ENCODE data around the gene DDX52. TPM values are rescaled to one million over a fixed set of nuclear protein-coding genes. Genes with fewer than 3 reads are reported as not detected.

The DDX52 gene
- total and polyA plus RNA-seq, 2 of the 8 experiments (the other 6 are each of a cell fraction or from before 2014, with no cell fraction given): 10.0 to 45.9 TPM

DNA sequence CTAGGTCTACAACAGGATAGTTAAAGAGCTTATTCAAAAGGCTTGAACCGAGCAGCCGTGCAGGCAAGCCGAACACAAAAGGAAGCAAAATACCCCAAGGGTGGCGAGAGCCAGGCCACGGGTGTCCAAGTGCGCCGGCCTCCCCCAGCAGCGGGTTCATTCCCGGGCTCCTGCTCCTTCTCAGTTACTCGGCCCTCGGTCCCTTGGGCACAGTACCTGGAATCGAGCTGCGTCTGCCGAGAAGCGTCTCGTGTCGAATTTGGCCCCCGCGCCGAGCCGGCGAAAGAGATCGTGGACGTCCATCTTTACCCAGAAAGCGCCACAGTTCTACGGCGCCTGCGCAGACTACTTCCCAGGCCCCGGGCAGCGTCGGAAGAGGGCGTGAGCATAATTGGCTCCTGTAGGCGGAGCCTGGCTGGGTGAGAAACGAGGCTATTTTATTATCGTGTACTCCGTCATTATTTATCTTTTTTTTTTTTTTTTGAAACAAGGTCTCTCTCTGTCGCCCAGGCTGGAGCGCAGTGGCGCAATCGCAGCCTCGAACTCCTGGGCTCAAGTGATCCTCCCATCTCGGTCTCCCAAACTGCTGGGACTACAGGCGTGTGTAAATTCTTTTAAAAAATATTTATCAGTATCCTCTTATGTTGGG lies at the start of gene DDX52 (continued):
- TF ChIP-seq EZH2 (IDR thresholded peaks at IDR 0.05; ENCODE audit: low read depth, low read length, severe bottlenecking) (no peak), CTBP2 (IDR thresholded peaks at IDR 0.05; ENCODE audit: borderline replicate concordance, insufficient read depth, insufficient read length, low read length) (no peak), POLR2AphosphoS5 (IDR thresholded peaks at IDR 0.05; ENCODE audit: low read depth, low read length) (peak; percentile 90), KDM4A (IDR thresholded peaks at IDR 0.05; ENCODE audit: low read depth, low read length, severe bottlenecking) (peak; percentile 67), TAF1 (IDR thresholded peaks at IDR 0.05; ENCODE audit: low read depth, low read length) (peak; percentile 87), PHF8 (conservative IDR thresholded peaks at IDR 0.05; ENCODE audit: low read depth, low read length) (peak; percentile 92), SAP30 (IDR thresholded peaks at IDR 0.05; ENCODE audit: insufficient read depth, insufficient replicate concordance, low read length) (no peak), RNF2 (IDR thresholded peaks at IDR 0.05; ENCODE audit: borderline replicate concordance, low read depth, low read length, missing control alignments, poor library complexity, severe bottlenecking) (no peak), SP4 (IDR thresholded peaks at IDR 0.05; ENCODE audit: low read length) (0 out of 2 replicates have a peak, but pooled peaks have one; percentile 57), SIN3A (conservative IDR thresholded peaks at IDR 0.05 in 1 of 2, IDR thresholded peaks at IDR 0.05 in 1 of 2; ENCODE audit: low read depth in 1 of 2, low read length in 2 of 2) (peak in 1 of 2 experiments; percentile 64; a peak in 1 of 4 replicates), RAD21 (IDR thresholded peaks at IDR 0.05 in 1 of 2, conservative IDR thresholded peaks at IDR 0.05 in 1 of 2; ENCODE audit: low read depth in 2 of 2, low read length in 2 of 2) (no peak), TBP (IDR thresholded peaks at IDR 0.05; ENCODE audit: low read depth, low read length) (peak; percentile 76), NRF1 (IDR thresholded peaks at IDR 0.05; ENCODE audit: low read depth, low read length) (peak; percentile 46), KDM5A (IDR thresholded peaks at IDR 0.05; ENCODE audit: low read length) (peak; percentile 80), RBBP5 (IDR thresholded peaks at IDR 0.05; ENCODE audit: borderline replicate concordance, low read depth, low read length) (peak; percentile 81), TAF7 (optimal IDR thresholded peaks at IDR 0.05; ENCODE audit: borderline replicate concordance, low read depth, low read length) (peak; percentile 46)
- TF ChIP-seq, protein P1, sequence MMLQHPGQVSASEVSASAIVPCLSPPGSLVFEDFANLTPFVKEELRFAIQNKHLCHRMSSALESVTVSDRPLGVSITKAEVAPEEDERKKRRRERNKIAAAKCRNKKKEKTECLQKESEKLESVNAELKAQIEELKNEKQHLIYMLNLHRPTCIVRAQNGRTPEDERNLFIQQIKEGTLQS (IDR thresholded peaks at IDR 0.05; ENCODE audit: insufficient read depth, low read depth, low read length): no peak
- TF ChIP-seq, protein P2, sequence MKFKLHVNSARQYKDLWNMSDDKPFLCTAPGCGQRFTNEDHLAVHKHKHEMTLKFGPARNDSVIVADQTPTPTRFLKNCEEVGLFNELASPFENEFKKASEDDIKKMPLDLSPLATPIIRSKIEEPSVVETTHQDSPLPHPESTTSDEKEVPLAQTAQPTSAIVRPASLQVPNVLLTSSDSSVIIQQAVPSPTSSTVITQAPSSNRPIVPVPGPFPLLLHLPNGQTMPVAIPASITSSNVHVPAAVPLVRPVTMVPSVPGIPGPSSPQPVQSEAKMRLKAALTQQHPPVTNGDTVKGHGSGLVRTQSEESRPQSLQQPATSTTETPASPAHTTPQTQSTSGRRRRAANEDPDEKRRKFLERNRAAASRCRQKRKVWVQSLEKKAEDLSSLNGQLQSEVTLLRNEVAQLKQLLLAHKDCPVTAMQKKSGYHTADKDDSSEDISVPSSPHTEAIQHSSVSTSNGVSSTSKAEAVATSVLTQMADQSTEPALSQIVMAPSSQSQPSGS (IDR thresholded peaks at IDR 0.05; ENCODE audit: low read length): no peak

Data from H1 (cell line).